Measurements from ENCODE around the gene BMERB1.
"Not testable (repeated sequence)": the region's sequence is repeated elsewhere in the genome, so short reads cannot be mapped to it uniquely, and the experiment has no call there.

Gene BMERB1

DNA sequence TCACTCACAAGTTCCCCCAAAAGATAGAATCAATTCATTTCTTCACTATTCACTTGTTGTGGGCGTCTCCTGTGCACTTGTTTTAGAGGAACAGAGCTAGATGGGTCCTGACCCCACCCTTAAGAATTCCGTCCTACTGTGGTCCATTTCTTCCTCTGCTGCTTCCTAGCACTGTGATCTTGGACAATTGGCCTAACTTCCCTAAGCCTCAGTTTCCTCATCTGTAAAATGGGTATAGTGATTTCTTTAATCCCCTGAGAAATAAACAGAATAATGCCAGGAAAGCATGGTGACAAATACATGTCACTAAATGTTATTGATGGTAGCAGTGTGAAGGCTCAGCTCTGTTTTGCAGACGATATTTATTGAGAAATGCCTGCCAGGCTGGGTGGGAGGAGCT is 9.9 kb downstream of the BMERB1 start:
- no peak overlapping the region for H3K4me3 ChIP-seq (ENCODE audit: low read length in 2 of 2)
- H3K27me3 ChIP-seq (ENCODE audit: control insufficient read depth in 1 of 2, insufficient read depth in 2 of 2, low read length in 2 of 2), result no peaks in the 10 kb centered on the region
- H3K9me3 ChIP-seq (ENCODE audit: control insufficient read depth in 2 of 2, low read length in 2 of 2), result no peaks in the 10 kb centered on the region
- no peak overlapping the region for H3K27ac ChIP-seq (ENCODE audit: low read length)
- H3K9ac ChIP-seq (ENCODE audit: low read length in 2 of 2), result no peak overlapping the region
- no peaks in the 10 kb centered on the region for H3K4me1 ChIP-seq (ENCODE audit: control insufficient read depth, insufficient read depth, low read length)
- peaks cover 0 to 4% of the 10 kb centered on the region in 2 donors for H3K36me3 ChIP-seq (ENCODE audit: control insufficient read depth in 2 of 2, insufficient read depth in 2 of 2, low read length in 2 of 2)

DNA sequence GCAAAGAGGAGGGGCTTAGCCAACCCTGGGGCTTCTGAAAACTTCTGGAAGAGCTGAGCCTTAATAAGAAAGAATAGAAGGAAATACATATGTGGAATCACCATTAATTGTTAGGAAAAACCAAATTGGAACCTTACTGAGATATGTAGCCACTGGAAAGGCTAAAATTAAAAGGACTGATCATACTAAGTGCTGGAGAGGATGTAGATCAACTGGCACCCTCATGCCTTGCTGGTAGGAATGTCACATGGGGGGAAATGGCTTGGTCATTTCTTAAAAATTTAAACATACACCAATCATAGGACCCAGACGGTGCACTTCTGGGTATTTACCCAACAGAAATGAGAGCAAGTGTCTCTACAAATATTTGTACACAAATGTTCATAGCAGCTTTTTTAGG is 11.1 kb downstream of the BMERB1 start:
- Histone ChIP-seq H3K4me3 (ENCODE audit: low read length in 2 of 2) (no peak overlapping the region), H3K9me3 (ENCODE audit: control insufficient read depth in 2 of 2, low read length in 2 of 2) (no peaks in the 10 kb centered on the region), H3K27me3 (ENCODE audit: control insufficient read depth in 1 of 2, insufficient read depth in 2 of 2, low read length in 2 of 2) (no peaks in the 10 kb centered on the region), H3K4me1 (ENCODE audit: control insufficient read depth, insufficient read depth, low read length) (no peaks in the 10 kb centered on the region), H3K36me3 (ENCODE audit: control insufficient read depth in 2 of 2, insufficient read depth in 2 of 2, low read length in 2 of 2) (peaks cover 0 to 4% of the 10 kb centered on the region in 2 donors), H3K9ac (ENCODE audit: low read length in 2 of 2) (no peak overlapping the region), H3K27ac (ENCODE audit: low read length) (no peak overlapping the region)

DNA sequence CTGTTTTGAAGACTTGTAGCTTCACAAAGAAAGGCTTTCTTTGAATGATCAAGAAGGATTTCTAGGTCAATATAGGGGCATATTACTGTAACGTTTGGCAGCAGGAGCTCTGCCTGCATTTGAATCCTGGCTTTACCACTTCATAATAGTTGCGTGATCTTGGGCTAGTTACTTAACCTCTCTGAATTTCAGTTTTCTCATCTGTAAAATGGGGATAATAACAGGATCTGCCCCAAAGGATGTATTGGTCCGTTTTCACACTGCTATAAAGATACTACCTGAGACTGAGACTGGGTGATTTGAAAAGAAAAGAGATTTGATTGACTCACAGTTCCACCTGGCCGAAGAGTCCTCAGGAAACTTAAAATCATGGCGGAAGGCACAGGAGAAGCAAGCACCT is 12.5 kb downstream of the BMERB1 start:
- Histone ChIP-seq H3K36me3 (ENCODE audit: control insufficient read depth in 2 of 2, insufficient read depth in 2 of 2, low read length in 2 of 2) (peaks cover 0 to 4% of the 10 kb centered on the region in 2 donors), H3K9me3 (ENCODE audit: control insufficient read depth in 2 of 2, low read length in 2 of 2) (no peaks in the 10 kb centered on the region), H3K4me1 (ENCODE audit: control insufficient read depth, insufficient read depth, low read length) (peaks cover 3% of the 10 kb centered on the region), H3K27me3 (ENCODE audit: control insufficient read depth in 1 of 2, insufficient read depth in 2 of 2, low read length in 2 of 2) (no peaks in the 10 kb centered on the region), H3K4me3 (ENCODE audit: low read length in 2 of 2) (no peak overlapping the region), H3K27ac (ENCODE audit: low read length) (no peak overlapping the region), H3K9ac (ENCODE audit: low read length in 2 of 2) (no peak overlapping the region)

DNA sequence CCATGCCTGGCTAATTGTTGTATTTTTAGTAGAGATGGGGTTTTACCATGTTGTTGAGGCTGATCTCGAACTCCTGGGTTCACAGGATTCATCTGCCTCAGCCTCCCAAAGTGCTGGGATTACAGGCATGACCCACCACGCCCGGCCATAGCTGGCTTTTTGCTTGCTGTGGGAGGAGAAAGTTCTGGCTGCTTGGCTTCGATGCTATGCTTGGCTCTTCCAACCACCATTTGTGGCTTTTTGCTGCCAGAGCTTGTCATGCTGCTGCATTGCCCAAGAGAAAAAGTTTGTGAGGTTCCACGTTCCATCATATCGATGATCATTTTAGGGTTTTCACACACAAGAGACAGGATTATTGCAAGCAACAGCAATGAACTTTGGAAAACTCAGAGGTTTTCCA is 16.2 kb downstream of the BMERB1 start:
- Histone ChIP-seq H3K9me3 (ENCODE audit: control insufficient read depth in 2 of 2, low read length in 2 of 2) (no peaks in the 10 kb centered on the region), H3K4me3 (ENCODE audit: low read length in 2 of 2) (no peak overlapping the region), H3K27ac (ENCODE audit: low read length) (no peak overlapping the region), H3K9ac (ENCODE audit: low read length in 2 of 2) (no peak overlapping the region), H3K4me1 (ENCODE audit: control insufficient read depth, insufficient read depth, low read length) (peaks cover 3% of the 10 kb centered on the region), H3K36me3 (ENCODE audit: control insufficient read depth in 2 of 2, insufficient read depth in 2 of 2, low read length in 2 of 2) (peaks cover 0 to 4% of the 10 kb centered on the region in 2 donors), H3K27me3 (ENCODE audit: control insufficient read depth in 1 of 2, insufficient read depth in 2 of 2, low read length in 2 of 2) (no peaks in the 10 kb centered on the region)

DNA sequence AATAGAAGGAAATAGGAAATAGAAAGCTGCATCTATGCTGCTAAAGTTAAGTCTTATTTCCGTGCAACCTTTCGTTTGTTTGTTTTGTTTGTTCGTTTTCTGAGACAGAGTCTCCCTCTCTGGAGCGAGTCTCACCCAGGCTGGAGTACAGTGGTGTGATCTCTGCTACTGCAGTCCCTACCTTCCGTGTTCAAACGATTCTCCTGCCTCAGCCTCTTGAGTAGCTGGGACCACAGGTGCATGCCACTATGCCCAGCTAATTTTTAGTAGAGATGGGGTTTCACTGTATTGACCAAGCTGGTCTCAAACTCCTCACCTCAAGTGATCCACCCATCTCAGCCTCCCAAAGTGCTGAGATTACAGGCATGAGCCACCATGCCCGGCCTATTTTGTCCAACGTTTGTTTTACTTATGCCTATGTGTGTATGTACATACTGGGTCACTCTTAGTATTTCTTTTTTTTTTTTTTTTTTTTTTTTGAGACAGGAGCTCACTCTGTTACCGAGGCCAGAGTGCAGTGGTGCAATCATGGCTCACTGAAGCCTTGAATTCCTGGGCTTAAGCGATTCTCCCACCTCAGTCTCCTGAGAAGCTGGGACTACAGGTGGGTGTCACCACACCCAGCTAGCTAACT is 16.8 kb downstream of the BMERB1 start:
- H3K9me3 ChIP-seq (ENCODE audit: control insufficient read depth in 2 of 2, low read length in 2 of 2), result no peaks in the 10 kb centered on the region
- H3K4me3 ChIP-seq (ENCODE audit: low read length in 2 of 2), result no peak overlapping the region
- no peaks in the 10 kb centered on the region for H3K27me3 ChIP-seq (ENCODE audit: control insufficient read depth in 1 of 2, insufficient read depth in 2 of 2, low read length in 2 of 2)
- peaks cover 0 to 4% of the 10 kb centered on the region in 2 donors for H3K36me3 ChIP-seq (ENCODE audit: control insufficient read depth in 2 of 2, insufficient read depth in 2 of 2, low read length in 2 of 2)
- H3K4me1 ChIP-seq (ENCODE audit: control insufficient read depth, insufficient read depth, low read length), result peaks cover 3% of the 10 kb centered on the region
- no peak overlapping the region for H3K27ac ChIP-seq (ENCODE audit: low read length)
- no peak overlapping the region for H3K9ac ChIP-seq (ENCODE audit: low read length in 2 of 2)

DNA sequence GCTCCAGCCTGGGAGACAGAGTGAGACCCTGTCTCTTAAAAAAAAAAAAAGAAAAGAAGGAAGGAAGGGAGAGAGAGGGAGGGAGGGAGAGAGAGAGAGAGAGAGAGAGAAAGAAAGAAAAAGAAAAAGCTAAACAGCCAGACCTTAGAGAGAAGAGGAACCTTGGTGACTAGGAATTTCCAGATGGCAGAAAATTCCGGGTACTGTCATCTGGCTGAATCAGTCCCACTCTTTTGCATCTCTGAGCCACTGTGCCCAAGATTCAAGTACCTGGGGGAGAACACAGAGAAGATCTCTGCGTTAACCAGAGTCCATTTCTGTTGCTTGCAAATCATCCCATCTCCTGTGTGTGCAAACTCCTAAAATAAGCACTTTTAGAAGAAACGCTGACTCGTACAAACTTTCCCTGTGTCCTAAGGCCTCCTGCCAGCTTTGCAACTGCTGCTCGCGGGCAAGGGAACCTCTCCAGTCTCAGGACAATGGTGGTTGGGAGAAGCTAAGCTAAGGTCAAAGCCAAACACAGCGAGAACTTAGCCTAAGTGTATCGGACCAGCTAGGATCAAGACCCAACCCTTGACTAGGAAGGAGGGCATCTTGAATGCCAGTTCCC is 18.0 kb downstream of the BMERB1 start:
- H3K9ac ChIP-seq (ENCODE audit: low read length in 2 of 2), result no peak overlapping the region
- no peak overlapping the region for H3K27ac ChIP-seq (ENCODE audit: low read length)
- peaks cover 0 to 5% of the 10 kb centered on the region in 2 donors for H3K36me3 ChIP-seq (ENCODE audit: control insufficient read depth in 2 of 2, insufficient read depth in 2 of 2, low read length in 2 of 2)
- peaks cover 3% of the 10 kb centered on the region for H3K4me1 ChIP-seq (ENCODE audit: control insufficient read depth, insufficient read depth, low read length)
- H3K4me3 ChIP-seq (ENCODE audit: low read length in 2 of 2), result no peak overlapping the region
- no peaks in the 10 kb centered on the region for H3K27me3 ChIP-seq (ENCODE audit: control insufficient read depth in 1 of 2, insufficient read depth in 2 of 2, low read length in 2 of 2)
- H3K9me3 ChIP-seq (ENCODE audit: control insufficient read depth in 2 of 2, low read length in 2 of 2), result no peaks in the 10 kb centered on the region

DNA sequence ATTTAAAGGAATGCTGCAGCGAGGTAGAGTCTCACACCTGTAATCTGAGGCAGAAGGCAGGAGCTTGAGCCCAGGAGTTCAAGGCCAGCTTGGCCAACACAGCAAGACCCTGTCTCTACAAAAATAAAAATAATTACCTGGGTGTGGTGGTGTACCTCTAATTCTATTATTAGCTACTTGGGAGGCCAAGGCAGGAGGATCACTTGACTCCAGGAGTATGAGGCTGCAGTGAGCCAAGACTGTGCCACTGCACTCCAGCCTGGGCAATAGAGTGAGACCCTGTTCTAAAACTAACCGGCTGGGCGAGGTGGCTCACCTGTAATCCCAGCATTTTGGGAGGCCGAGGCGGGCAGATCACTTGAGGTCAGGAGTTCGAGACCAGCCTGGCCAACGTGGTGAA is 18.9 kb downstream of the BMERB1 start:
- not testable (repeated sequence) for H3K9me3 ChIP-seq (ENCODE audit: control insufficient read depth in 2 of 2, low read length in 2 of 2)

DNA sequence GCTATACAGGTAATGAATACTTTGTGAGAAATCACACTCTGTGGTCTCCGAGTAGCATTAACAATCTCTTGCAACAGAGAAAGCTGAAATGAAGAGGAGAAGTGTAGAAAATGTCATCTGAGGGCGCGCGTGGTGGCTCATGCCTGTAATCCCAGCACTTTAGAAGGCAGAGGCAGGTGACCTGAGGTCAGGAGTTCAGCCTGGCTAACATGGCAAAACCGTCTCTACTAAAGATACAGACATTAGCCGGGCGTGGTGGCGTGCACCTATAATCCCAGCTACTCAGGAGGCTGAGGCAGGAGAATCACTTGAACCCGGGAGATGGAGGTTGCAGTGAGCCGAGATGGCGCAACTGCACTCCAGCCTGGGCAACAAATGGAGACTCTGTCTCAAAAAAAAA is 20.5 kb downstream of the BMERB1 start:
- H3K9ac ChIP-seq (ENCODE audit: low read length in 2 of 2); H3K27ac ChIP-seq (ENCODE audit: low read length); H3K27me3 ChIP-seq (ENCODE audit: control insufficient read depth in 1 of 2, insufficient read depth in 2 of 2, low read length in 2 of 2): not testable (repeated sequence)

More for the DNA sequence above, 18.9 kb downstream of the BMERB1 start:
- H3K9ac ChIP-seq (ENCODE audit: low read length in 2 of 2); H3K36me3 ChIP-seq (ENCODE audit: control insufficient read depth in 2 of 2, insufficient read depth in 2 of 2, low read length in 2 of 2); H3K27me3 ChIP-seq (ENCODE audit: control insufficient read depth in 1 of 2, insufficient read depth in 2 of 2, low read length in 2 of 2); H3K27ac ChIP-seq (ENCODE audit: low read length); H3K4me1 ChIP-seq (ENCODE audit: control insufficient read depth, insufficient read depth, low read length); H3K4me3 ChIP-seq (ENCODE audit: low read length in 2 of 2): not testable (repeated sequence)

DNA sequence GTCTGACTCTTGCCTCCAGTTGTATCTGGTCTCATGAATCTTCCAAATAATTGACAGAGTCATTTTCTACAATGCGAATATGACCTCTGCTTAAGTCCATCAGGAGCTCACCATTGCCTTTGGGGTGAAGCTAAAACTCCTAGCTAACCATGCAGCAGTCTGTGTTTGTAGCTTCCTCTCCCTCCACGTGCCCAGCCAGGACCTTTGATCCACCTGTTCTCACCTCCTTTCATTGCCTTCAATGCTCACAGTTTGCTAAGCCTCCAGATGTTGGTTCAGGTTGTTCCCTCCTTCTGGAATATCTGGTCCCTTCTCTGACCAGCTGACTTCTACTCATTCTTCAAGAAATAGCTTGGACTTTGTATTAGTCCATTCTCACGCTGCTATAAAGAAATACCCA is 23.0 kb downstream of the BMERB1 start:
- no peak overlapping the region for H3K27ac ChIP-seq (ENCODE audit: low read length)
- no peak overlapping the region for H3K9ac ChIP-seq (ENCODE audit: low read length in 2 of 2)
- H3K36me3 ChIP-seq (ENCODE audit: control insufficient read depth in 2 of 2, insufficient read depth in 2 of 2, low read length in 2 of 2), result peaks cover 0 to 2% of the 10 kb centered on the region in 2 donors
- H3K9me3 ChIP-seq (ENCODE audit: control insufficient read depth in 2 of 2, low read length in 2 of 2), result no peaks in the 10 kb centered on the region
- no peaks in the 10 kb centered on the region for H3K27me3 ChIP-seq (ENCODE audit: control insufficient read depth in 1 of 2, insufficient read depth in 2 of 2, low read length in 2 of 2)
- no peaks in the 10 kb centered on the region for H3K4me1 ChIP-seq (ENCODE audit: control insufficient read depth, insufficient read depth, low read length)
- H3K4me3 ChIP-seq (ENCODE audit: low read length in 2 of 2), result no peak overlapping the region

More for the DNA sequence above, 20.5 kb downstream of the BMERB1 start:
- H3K4me1 ChIP-seq (ENCODE audit: control insufficient read depth, insufficient read depth, low read length); H3K36me3 ChIP-seq (ENCODE audit: control insufficient read depth in 2 of 2, insufficient read depth in 2 of 2, low read length in 2 of 2); H3K9me3 ChIP-seq (ENCODE audit: control insufficient read depth in 2 of 2, low read length in 2 of 2); H3K4me3 ChIP-seq (ENCODE audit: low read length in 2 of 2): not testable (repeated sequence)

DNA sequence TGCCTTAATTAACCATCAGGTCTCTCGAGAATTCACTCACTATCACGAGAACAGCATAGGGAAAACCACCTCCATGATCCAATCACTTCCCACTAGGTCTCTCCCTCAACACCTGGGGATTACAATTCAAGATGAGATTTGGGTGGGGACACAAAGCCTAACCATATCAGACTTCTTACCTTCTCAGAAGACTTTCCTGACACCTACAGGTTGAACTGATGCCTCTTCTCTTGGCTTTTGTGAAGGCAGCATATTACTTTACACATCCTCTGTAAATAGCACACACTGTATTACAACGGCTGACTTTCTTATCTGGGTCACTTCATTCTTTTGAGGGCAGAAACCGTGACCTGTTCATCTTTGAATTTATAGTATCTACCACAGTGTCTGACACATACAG is 23.6 kb downstream of the BMERB1 start:
- no peak overlapping the region for H3K27ac ChIP-seq (ENCODE audit: low read length)
- H3K9me3 ChIP-seq (ENCODE audit: control insufficient read depth in 2 of 2, low read length in 2 of 2), result no peaks in the 10 kb centered on the region
- H3K27me3 ChIP-seq (ENCODE audit: control insufficient read depth in 1 of 2, insufficient read depth in 2 of 2, low read length in 2 of 2), result no peaks in the 10 kb centered on the region
- peaks cover 0 to 2% of the 10 kb centered on the region in 2 donors for H3K36me3 ChIP-seq (ENCODE audit: control insufficient read depth in 2 of 2, insufficient read depth in 2 of 2, low read length in 2 of 2)
- no peak overlapping the region for H3K9ac ChIP-seq (ENCODE audit: low read length in 2 of 2)
- H3K4me3 ChIP-seq (ENCODE audit: low read length in 2 of 2), result no peak overlapping the region
- H3K4me1 ChIP-seq (ENCODE audit: control insufficient read depth, insufficient read depth, low read length), result no peaks in the 10 kb centered on the region

DNA sequence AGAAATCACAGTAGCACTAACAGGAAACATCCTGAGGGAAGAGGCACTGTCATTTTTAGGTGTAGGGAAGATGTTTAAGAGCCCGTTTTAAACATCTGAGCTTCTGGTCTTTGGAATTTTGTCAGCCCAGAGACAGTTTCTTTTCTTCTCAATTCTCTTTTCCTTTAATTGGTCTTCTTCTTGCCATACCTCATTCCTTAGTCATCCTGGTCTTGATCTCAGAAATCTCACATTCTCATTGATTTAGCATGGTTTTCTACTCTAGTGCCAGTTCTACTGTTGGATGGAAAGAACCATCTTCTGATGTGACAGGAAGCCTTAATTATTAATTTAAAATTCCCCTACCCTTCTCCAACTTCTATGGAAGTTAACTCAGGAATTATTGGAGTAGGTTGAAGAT is 25.4 kb downstream of the BMERB1 start:
- Histone ChIP-seq H3K4me3 (ENCODE audit: low read length in 2 of 2) (no peak overlapping the region), H3K36me3 (ENCODE audit: control insufficient read depth in 2 of 2, insufficient read depth in 2 of 2, low read length in 2 of 2) (peaks cover 0 to 2% of the 10 kb centered on the region in 2 donors), H3K9me3 (ENCODE audit: control insufficient read depth in 2 of 2, low read length in 2 of 2) (no peaks in the 10 kb centered on the region), H3K4me1 (ENCODE audit: control insufficient read depth, insufficient read depth, low read length) (no peaks in the 10 kb centered on the region), H3K27ac (ENCODE audit: low read length) (no peak overlapping the region), H3K9ac (ENCODE audit: low read length in 2 of 2) (no peak overlapping the region), H3K27me3 (ENCODE audit: control insufficient read depth in 1 of 2, insufficient read depth in 2 of 2, low read length in 2 of 2) (no peaks in the 10 kb centered on the region)
